ENCODE data around the gene RRP8.

DNA sequence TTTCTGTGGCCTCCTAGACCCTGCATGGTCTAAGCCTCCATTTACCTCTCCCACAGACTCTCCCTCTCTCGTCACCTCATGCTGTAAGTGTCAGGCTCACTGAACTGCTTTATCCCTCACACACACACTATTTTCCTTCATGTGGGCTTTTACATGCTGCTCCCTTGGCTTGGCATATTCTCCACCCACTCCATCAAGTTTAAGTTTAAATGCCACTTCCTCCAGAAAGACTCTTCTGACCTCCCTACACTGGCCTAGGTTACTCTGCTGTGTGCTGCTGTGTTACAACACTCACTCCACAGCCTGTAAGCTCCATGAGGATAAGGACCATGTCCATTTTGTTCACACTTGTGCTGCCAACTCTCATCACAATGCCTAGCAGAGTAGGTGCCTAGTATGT, 49.7 kb upstream of the RRP8 start:
- TF ChIP-seq, protein P1, sequence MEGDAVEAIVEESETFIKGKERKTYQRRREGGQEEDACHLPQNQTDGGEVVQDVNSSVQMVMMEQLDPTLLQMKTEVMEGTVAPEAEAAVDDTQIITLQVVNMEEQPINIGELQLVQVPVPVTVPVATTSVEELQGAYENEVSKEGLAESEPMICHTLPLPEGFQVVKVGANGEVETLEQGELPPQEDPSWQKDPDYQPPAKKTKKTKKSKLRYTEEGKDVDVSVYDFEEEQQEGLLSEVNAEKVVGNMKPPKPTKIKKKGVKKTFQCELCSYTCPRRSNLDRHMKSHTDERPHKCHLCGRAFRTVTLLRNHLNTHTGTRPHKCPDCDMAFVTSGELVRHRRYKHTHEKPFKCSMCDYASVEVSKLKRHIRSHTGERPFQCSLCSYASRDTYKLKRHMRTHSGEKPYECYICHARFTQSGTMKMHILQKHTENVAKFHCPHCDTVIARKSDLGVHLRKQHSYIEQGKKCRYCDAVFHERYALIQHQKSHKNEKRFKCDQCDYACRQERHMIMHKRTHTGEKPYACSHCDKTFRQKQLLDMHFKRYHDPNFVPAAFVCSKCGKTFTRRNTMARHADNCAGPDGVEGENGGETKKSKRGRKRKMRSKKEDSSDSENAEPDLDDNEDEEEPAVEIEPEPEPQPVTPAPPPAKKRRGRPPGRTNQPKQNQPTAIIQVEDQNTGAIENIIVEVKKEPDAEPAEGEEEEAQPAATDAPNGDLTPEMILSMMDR (IDR thresholded peaks at IDR 0.05 in 2 of 3, conservative IDR thresholded peaks at IDR 0.05 in 1 of 3; ENCODE audit: control insufficient read depth in 2 of 3, extremely low read depth in 1 of 3, insufficient read depth in 1 of 3, low read depth in 3 of 3, low read length in 3 of 3) = no peak
- no peak for TF ChIP-seq BCL11A (IDR thresholded peaks at IDR 0.05; ENCODE audit: low read depth, low read length)
- TF ChIP-seq, protein P2, sequence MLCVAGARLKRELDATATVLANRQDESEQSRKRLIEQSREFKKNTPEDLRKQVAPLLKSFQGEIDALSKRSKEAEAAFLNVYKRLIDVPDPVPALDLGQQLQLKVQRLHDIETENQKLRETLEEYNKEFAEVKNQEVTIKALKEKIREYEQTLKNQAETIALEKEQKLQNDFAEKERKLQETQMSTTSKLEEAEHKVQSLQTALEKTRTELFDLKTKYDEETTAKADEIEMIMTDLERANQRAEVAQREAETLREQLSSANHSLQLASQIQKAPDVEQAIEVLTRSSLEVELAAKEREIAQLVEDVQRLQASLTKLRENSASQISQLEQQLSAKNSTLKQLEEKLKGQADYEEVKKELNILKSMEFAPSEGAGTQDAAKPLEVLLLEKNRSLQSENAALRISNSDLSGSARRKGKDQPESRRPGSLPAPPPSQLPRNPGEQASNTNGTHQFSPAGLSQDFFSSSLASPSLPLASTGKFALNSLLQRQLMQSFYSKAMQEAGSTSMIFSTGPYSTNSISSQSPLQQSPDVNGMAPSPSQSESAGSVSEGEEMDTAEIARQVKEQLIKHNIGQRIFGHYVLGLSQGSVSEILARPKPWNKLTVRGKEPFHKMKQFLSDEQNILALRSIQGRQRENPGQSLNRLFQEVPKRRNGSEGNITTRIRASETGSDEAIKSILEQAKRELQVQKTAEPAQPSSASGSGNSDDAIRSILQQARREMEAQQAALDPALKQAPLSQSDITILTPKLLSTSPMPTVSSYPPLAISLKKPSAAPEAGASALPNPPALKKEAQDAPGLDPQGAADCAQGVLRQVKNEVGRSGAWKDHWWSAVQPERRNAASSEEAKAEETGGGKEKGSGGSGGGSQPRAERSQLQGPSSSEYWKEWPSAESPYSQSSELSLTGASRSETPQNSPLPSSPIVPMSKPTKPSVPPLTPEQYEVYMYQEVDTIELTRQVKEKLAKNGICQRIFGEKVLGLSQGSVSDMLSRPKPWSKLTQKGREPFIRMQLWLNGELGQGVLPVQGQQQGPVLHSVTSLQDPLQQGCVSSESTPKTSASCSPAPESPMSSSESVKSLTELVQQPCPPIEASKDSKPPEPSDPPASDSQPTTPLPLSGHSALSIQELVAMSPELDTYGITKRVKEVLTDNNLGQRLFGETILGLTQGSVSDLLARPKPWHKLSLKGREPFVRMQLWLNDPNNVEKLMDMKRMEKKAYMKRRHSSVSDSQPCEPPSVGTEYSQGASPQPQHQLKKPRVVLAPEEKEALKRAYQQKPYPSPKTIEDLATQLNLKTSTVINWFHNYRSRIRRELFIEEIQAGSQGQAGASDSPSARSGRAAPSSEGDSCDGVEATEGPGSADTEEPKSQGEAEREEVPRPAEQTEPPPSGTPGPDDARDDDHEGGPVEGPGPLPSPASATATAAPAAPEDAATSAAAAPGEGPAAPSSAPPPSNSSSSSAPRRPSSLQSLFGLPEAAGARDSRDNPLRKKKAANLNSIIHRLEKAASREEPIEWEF (IDR thresholded peaks at IDR 0.05; ENCODE audit: insufficient replicate concordance, low read depth, low read length) = no peak
- TF ChIP-seq BHLHE40 (IDR thresholded peaks at IDR 0.05; ENCODE audit: borderline replicate concordance in 1 of 2, low read depth in 2 of 2, low read length in 1 of 2) = no peak
- TF ChIP-seq, protein P3, sequence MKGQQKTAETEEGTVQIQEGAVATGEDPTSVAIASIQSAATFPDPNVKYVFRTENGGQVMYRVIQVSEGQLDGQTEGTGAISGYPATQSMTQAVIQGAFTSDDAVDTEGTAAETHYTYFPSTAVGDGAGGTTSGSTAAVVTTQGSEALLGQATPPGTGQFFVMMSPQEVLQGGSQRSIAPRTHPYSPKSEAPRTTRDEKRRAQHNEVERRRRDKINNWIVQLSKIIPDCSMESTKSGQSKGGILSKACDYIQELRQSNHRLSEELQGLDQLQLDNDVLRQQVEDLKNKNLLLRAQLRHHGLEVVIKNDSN (IDR thresholded peaks at IDR 0.05; ENCODE audit: borderline replicate concordance, extremely low read length, insufficient read depth, low read depth, low read length) = no peak
- no peak for TF ChIP-seq SP1 (IDR thresholded peaks at IDR 0.05; ENCODE audit: low read depth, low read length)
- no peak for TF ChIP-seq MEF2A (IDR thresholded peaks at IDR 0.05; ENCODE audit: insufficient read depth, low read depth, low read length)
- TF ChIP-seq NR2C1 (IDR thresholded peaks at IDR 0.05) = no peak
- TF ChIP-seq EZH2 (IDR thresholded peaks at IDR 0.05; ENCODE audit: borderline replicate concordance, control insufficient read depth, low read depth, low read length) = no peak
- TF ChIP-seq, protein P4, sequence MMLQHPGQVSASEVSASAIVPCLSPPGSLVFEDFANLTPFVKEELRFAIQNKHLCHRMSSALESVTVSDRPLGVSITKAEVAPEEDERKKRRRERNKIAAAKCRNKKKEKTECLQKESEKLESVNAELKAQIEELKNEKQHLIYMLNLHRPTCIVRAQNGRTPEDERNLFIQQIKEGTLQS (IDR thresholded peaks at IDR 0.05; ENCODE audit: borderline replicate concordance, extremely low read depth, low read depth, low read length) = no peak
- TF ChIP-seq CHD2 (IDR thresholded peaks at IDR 0.05; ENCODE audit: borderline replicate concordance, low read depth, low read length) = no peak
- TF ChIP-seq, protein P5, sequence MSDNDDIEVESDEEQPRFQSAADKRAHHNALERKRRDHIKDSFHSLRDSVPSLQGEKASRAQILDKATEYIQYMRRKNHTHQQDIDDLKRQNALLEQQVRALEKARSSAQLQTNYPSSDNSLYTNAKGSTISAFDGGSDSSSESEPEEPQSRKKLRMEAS (IDR thresholded peaks at IDR 0.05; ENCODE audit: low read depth, low read length) = no peak
- no peak for TF ChIP-seq POLR2A (IDR thresholded peaks at IDR 0.05; ENCODE audit: low read depth, low read length)
- no peak for TF ChIP-seq ZNF274 (IDR thresholded peaks at IDR 0.05; ENCODE audit: insufficient read depth, insufficient read length)

Data from GM12878 (cell line).